NOMO-1 (cell line): ENCODE measurements around the gene CRIP1.
A peak's percentile ranks its signal among the peaks of the same experiment; 100 is the strongest.

Source experiments
- DNase-seq, 2 experiments: peaks; one replicate each; lab custom pipeline; 2025; ENCODE audit not compliant: unreplicated experiment in 2 of 2; lab: John Stamatoyannopoulos, UW

Gene CRIP1

GRCh38 chr14:105480199-105480746 lies 6.4 kb upstream of the CRIP1 start:
- DNase-seq: no peak

GRCh38 chr14:105480807-105481801 lies 5.6 kb upstream of the CRIP1 start:
- peak; percentile 81 for DNase-seq

GRCh38 chr14:105481886-105482457 lies 4.7 kb upstream of the CRIP1 start:
- peak; percentile 91 to 94 for DNase-seq

DNA sequence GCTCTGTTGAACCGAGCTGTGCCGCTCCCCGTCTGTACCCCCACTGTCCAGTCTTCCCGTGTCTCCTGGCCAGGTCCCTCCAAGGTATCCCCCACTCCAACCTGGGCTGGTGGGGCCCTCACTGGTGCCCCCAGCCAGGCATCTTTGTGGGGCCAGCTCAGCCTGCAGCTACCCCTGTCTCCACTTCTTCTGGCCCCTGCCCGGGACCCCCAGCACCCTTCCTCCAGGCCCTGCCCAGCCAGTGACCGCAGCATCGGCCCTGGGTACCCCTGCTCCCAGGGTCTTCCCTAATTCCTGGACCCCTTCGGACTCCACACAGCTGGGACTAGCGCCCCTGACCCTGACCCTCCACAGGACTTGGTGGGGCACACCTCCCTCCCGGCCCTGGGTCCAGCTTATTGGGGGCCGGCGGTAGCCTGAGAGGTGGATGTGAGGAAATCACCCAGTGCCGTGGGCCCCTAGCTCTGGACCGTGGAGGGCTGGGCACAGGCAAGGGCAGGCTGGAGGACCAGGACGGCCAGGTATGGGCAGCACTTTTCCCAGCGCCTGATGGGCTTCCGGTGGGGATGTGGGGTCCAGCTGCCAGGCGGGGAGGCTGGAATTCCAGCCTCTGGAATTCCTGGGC lies 4.1 kb upstream of the CRIP1 start:
- no peak for DNase-seq

DNA sequence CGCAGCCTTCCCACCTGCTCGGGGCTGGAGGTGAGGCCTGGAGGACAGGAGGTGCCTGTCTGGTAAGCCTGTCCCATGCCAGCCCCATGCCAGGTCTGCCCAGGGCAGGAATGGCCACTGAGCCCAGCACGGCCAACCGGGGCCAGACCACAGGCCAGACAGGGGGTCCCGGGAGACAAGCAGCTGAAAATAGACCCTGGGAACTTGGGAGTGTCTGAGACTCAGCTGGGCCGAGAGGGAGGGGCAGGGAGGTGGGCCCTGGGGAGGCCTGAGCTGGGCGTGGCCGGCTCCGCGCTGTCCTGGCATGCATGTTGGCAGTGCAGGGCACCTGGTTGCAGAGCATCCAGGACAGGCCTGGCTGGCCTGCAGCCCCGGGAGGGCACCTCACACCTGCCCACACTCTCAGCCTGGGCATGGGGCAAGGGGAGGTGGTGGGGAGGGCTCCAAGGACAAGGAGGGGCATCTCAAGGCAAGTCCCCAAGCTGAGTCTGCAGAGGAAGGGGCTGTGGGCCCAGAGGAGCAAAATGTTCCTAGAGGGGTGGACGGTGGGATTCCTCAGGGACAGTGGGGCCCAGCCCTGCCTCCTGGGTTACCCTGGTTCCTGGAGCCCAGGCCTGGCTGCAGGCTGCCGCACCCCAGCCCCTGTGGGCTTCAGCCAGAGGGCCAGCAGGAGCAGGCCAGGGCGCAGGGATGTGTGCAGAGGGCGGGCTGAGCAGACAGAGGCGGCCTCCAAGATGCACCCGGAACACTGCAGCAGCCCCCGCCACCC lies 3.2 kb upstream of the CRIP1 start:
- no peak for DNase-seq

DNA sequence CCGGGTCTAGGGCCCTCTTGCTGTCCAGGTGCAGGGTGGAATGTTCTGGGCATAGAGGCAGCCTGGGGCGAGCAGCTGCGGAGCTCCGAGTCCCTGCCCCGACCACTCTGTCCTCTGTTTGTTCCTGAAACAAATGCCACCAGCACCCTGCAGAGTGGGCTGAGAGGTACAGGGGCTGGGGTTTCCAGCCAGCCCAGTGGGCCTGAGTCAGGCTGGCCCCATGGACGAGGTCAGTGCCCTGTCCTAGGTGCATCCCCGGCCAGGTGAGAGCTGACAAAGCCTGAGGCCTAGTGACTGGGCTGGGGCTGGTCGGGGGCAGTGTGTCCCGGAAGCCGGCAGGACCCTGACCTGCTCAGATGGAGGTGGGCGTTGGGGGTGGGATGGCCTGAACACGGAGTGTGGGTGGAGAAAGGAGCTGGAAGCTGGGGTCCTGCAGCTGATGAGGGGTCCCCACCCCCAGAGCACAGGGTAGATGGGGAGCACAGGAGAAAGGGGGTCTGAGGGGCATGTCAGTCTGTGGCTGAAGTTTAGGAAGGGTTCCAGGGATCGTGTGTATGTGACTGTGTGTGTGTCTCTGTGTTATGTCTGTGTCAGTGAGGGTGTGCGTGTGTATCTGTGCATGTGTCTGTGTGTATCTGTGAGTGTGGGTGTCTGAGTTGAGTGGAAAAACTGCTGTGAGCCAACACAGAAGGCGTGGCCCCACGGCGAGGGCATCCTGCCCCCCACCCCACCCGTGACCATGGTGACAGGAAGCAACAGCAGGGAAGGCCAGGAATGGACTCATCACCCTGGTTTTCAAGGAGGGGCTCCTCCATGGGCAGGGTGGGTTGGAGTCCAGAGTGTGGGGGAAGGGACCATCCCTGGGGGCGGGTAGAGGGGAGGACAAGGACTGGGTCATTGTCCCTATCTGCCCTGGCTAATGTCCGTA lies 2.4 kb upstream of the CRIP1 start:
- DNase-seq: no peak

DNA sequence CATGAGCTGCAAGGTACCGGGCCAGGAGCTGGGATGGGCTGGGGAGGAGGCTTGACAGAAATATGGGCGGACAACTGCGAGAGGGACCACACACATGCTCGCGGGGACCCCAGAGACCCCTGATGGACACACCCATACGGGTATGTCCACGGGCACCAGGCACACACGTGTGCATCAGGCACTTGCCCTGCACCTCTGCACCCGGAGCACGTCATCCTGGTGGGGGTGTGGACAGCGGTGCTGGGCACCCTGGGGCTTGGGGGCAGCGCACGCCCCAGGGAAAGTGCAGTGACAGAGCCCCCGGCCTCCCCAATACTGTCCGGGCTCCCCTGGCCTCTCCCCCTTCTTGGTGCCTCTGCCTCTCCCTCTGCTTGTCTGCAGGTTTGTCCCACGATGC lies 1.7 kb upstream of the CRIP1 start:
- no peak for DNase-seq

DNA sequence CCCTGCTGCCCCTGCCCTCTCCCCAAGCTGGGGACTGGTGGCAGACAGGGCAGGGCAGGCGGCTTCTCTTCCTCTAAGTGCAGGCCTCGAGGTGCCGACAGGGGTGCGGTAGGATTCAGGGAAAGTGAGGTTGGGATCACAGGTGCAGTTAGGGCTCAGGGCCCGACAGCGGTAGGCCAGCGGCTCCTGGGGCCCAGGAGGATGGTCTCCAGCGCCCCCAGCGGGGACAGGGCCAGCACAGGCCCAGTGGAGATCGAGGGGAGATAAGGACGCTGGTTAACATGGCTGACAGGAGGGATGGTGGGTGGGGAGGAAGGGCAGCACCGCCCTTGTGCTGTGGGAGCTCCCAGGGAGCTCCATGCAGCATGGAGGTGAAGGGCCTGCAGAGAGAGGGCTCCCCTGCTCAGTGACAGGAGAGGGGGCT lies 935 bp upstream of the CRIP1 start:
- DNase-seq: peak; percentile 26 to 38

DNA sequence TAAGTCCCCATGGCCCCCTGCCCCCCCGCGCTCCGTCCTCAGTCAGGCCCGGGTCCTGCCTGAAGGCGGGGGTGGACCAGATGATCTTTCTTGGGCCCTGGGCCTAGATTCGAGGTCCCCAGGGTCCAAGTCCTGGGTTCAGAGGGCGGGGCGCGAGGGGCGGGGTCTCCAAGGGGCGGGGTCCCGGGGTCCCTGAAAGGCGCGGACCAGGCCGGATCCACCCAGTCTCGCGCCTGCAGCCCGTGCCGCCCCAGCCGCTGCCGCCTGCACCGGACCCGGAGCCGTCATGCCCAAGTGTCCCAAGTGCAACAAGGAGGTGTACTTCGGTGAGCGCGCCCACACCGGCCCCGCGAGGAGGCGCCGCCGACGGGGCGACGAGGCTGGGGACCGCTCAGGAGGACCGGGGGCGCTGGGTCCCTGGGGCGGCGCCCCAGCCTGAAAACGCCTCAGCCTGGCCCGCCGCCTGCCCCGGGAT lies 325 bp downstream of the CRIP1 start:
- DNase-seq: peak; percentile 14 to 45

- peak; percentile 66 to 77 for DNase-seq
Measured at GRCh38 chr14:105487449-105487985, 831 bp downstream of the CRIP1 start.

- peak in 1 of 2 experiments; percentile 10 for DNase-seq
Measured at GRCh38 chr14:105487986-105488777, 1.5 kb downstream of the CRIP1 start.

DNA sequence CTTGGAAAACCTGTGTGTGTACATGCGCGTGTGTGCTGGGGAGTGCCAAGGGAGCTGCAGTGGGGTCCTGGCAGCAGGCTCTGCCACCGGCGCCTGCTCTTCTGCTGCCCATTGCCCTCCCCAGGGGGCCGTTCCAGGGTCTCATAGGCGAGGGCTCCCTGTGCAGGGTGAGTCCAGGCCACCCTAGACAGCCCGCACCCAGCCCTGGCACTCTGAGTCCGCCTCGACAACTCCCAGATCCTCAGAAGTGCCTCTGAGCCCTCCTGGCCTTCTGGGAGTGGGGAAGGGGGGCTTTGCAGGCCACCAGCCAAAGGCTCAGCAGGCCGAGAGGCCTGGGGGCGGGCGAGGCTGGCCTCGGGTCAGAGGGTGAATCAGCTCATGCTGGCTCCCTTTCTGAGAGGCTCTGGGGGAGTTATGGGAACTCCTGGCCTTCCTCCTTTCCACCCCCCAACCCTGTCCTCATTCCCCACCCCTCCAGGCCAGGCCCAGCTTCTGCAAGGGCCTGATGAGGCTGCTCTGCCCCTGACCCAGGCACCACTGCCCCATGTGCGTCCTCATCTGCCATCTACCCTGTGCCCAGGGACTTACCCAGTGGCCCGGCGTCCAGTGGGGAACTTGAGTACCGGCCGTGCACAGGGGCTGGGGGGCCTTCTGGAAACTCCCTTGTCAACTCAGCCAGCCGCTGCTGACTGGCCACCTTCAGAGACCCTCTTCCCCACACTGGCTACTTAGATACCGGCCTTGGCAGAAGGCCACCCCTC lies 2.3 kb downstream of the CRIP1 start:
- DNase-seq: no peak

DNA sequence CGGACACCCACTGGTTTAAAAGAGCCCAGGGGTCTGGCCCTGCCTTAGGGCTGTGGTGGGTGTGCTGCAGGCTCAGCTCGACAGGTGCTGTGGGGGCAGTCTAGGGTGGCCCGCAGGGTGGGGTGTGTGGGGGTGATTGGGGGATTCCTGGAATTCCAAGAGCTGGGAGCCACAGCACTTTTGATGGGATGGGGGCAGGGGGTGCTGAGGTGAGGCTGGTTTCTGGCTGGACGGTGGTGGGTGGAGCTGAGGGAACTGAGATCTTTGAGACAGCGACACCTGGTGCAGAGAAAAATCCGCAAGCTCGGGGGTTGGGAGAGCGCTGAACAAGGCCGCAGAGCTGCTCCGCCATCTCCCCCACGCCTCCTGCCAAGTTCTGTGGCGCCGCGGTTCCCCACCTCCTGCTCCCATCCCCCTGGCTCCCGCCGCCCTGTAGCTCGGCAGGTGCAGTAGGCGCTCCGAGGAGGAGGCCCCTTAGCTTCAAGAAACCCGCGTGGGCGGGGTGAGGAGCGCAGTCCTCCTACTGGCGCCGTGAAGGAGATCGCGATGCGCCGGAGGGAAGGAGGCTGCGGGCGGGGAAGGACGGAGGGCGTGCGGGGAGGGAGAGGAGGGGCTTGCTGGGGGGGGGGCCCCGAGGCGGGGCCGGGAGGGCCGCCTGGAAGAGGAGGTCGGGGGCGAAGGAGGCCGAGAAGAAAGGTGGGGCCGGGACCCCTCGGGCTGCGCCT lies 3.0 kb downstream of the CRIP1 start:
- peak; percentile 82 to 87 for DNase-seq

DNA sequence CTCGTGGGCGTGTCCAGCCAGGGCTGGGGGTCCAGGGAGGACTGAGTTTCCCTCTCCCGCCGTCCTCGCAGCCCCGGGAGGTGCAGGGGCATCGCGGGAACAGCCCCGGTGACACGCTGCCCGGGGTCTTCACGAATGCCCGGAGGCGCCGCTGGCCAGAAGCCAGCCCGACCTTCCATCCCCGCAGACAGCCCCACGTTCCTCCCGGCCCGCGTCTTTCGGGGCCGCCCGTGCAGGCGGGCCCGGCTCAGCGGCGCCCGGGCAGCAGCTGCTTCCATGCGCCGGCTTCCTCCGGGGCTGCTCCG lies 3.5 kb downstream of the CRIP1 start:
- DNase-seq: no peak

GRCh38 chr14:105490572-105491365 lies 4.1 kb downstream of the CRIP1 start, which contains the start of gene TEDC1:
Gene TEDC1 (plus strand): TSS chr14:105491246. CDS start chr14:105491376, 130 bp downstream.
- DNase-seq: peak; percentile 100

DNA sequence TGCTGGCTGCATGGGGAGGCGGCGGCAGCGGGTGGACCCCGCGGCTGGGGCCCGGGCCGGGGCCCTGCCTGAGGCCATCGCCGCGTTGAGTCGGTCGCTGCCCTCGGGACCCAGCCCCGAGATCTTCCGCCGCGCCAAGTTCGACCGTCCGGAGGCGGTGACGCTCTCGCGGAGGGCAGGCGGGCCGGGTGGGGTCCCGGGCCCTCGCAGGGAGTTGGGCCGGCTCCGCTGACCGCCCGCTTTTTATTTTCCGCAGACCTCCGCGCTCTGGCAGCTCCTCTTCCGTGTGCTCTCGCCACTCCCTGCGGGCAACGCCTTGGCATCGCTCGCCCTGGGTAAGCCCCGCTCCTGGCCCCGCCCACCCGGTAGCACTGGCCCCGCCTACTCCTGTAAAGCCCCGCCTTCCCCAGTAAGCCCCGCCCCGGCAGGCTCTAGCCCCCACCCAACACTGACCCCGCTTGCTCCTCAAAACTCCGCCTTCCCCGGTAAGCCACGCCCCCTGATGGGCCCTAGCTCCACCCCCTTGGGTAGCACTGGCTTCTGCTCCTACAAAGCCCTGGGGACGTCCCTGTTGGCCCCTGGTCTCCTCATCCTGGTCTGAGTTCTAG lies 4.8 kb downstream of the CRIP1 start:
- peak; percentile 40 to 70 for DNase-seq
